ENCODE results near the gene CAPRIN1. TPM values are rescaled to one million over a fixed set of nuclear protein-coding genes. Genes with fewer than 3 reads are reported as not detected.

Gene CAPRIN1
- total RNA-seq, 1 experiment from 2014 or later = 219 TPM

- no peak overlapping the region for H3K4me3 Mint-ChIP-seq (ENCODE audit: unreplicated experiment)
- no peaks in the 10 kb centered on the region for H3K9me3 Mint-ChIP-seq (ENCODE audit: unreplicated experiment)
- H3K4me1 Mint-ChIP-seq (ENCODE audit: insufficient read depth, unreplicated experiment) = no peaks in the 10 kb centered on the region
- no peaks in the 10 kb centered on the region for H3K27me3 Mint-ChIP-seq (ENCODE audit: insufficient read depth, unreplicated experiment)
- H3K36me3 Mint-ChIP-seq (ENCODE audit: insufficient read depth, unreplicated experiment) = peaks cover 98% of the 10 kb centered on the region
- CTCF ChIA-PET = interaction anchor here (1.0 kb wide), 1 partner anchor 42 kb away, joined by 3 read pairs; no protein-coding TSS in a partner anchor
- DNase-seq (ENCODE audit: unreplicated experiment) = no peak
- H3K27ac Mint-ChIP-seq (ENCODE audit: low read depth, unreplicated experiment) = no peak overlapping the region
- intact Hi-C loops (cut with micrococcal nuclease) = no loop called here
- POLR2A ChIA-PET = interaction anchor here (1.1 to 1.4 kb wide), 2 partner anchors 26 kb away, joined by 5 to 6 read pairs; partner anchors contain the start of gene NAT10
- no TSS peak for BruUV-seq (replicated peaks)
- TF ChIP-seq CTCF (IDR thresholded peaks at IDR 0.05; ENCODE audit: unreplicated experiment) = no peak
Measured at GRCh38 chr11:34132261-34132965, 80.9 kb downstream of the CAPRIN1 start.

GRCh38 chr11:34134765-34135164 is 83.2 kb downstream of the CAPRIN1 start:
- Mint-ChIP-seq H3K27ac (ENCODE audit: low read depth, unreplicated experiment) (no peak overlapping the region), H3K4me3 (ENCODE audit: unreplicated experiment) (no peak overlapping the region), H3K36me3 (ENCODE audit: insufficient read depth, unreplicated experiment) (peaks cover 86% of the 10 kb centered on the region), H3K4me1 (ENCODE audit: insufficient read depth, unreplicated experiment) (no peaks in the 10 kb centered on the region), H3K27me3 (ENCODE audit: insufficient read depth, unreplicated experiment) (no peaks in the 10 kb centered on the region), H3K9me3 (ENCODE audit: unreplicated experiment) (no peaks in the 10 kb centered on the region)
- intact Hi-C loops (cut with micrococcal nuclease) = no loop called here
- CTCF ChIA-PET = interaction anchor here (0.7 to 0.9 kb wide), 2 partner anchors 59 to 61 kb away, joined by 3 read pairs; no protein-coding TSS in a partner anchor
- no peak for DNase-seq (ENCODE audit: unreplicated experiment)
- POLR2A ChIA-PET = interaction anchor here (1.0 kb wide), 1 partner anchor 28 kb away, joined by 3 read pairs; no protein-coding TSS in a partner anchor
- no peak for TF ChIP-seq CTCF (IDR thresholded peaks at IDR 0.05; ENCODE audit: unreplicated experiment)
- no TSS peak for BruUV-seq (replicated peaks)

GRCh38 chr11:34135439-34135838 is 83.9 kb downstream of the CAPRIN1 start:
- intact Hi-C loops (cut with micrococcal nuclease) = no loop called here
- BruUV-seq (replicated peaks) = no TSS peak
- Mint-ChIP-seq H3K27me3 (ENCODE audit: insufficient read depth, unreplicated experiment) (no peaks in the 10 kb centered on the region), H3K36me3 (ENCODE audit: insufficient read depth, unreplicated experiment) (peaks cover 81% of the 10 kb centered on the region), H3K4me3 (ENCODE audit: unreplicated experiment) (no peak overlapping the region), H3K9me3 (ENCODE audit: unreplicated experiment) (no peaks in the 10 kb centered on the region), H3K27ac (ENCODE audit: low read depth, unreplicated experiment) (no peak overlapping the region), H3K4me1 (ENCODE audit: insufficient read depth, unreplicated experiment) (no peaks in the 10 kb centered on the region)
- TF ChIP-seq CTCF (IDR thresholded peaks at IDR 0.05; ENCODE audit: unreplicated experiment) = no peak
- no peak for DNase-seq (ENCODE audit: unreplicated experiment)
- CTCF ChIA-PET = interaction anchor here (0.9 kb wide), 1 partner anchor 60 kb away, joined by 3 read pairs; no protein-coding TSS in a partner anchor
- POLR2A ChIA-PET = no interaction called here

GRCh38 chr11:34136420-34136819 is 84.9 kb downstream of the CAPRIN1 start:
- TF ChIP-seq CTCF (IDR thresholded peaks at IDR 0.05; ENCODE audit: unreplicated experiment) = no peak
- intact Hi-C loops (cut with micrococcal nuclease) = no loop called here
- Mint-ChIP-seq H3K4me1 (ENCODE audit: insufficient read depth, unreplicated experiment) (no peaks in the 10 kb centered on the region), H3K9me3 (ENCODE audit: unreplicated experiment) (no peaks in the 10 kb centered on the region), H3K4me3 (ENCODE audit: unreplicated experiment) (no peak overlapping the region), H3K27me3 (ENCODE audit: insufficient read depth, unreplicated experiment) (no peaks in the 10 kb centered on the region), H3K36me3 (ENCODE audit: insufficient read depth, unreplicated experiment) (peaks cover 79% of the 10 kb centered on the region), H3K27ac (ENCODE audit: low read depth, unreplicated experiment) (no peak overlapping the region)
- BruUV-seq (replicated peaks) = no TSS peak
- no peak for DNase-seq (ENCODE audit: unreplicated experiment)
- ChIA-PET POLR2A (no interaction called here), CTCF (interaction anchor here (0.7 to 1.3 kb wide), 3 partner anchors 10 to 158 kb away, joined by 3 to 6 read pairs (median 3); no protein-coding TSS in a partner anchor)
